ENCODE measurements around the gene SAMSN1.
"Not testable (repeated sequence)": the region's sequence is repeated elsewhere in the genome, so short reads cannot be mapped to it uniquely, and the experiment has no call there.

The SAMSN1 gene

GRCh38 chr21:14513804-14514203 lies 32.3 kb downstream of the SAMSN1 start:
- no peak for DNase-seq (ENCODE audit: low read depth)
- H3K4me3 ChIP-seq (ENCODE audit: low read depth, low read length): no peak overlapping the region
- TF ChIP-seq MAX (IDR thresholded peaks at IDR 0.05; ENCODE audit: low read depth, low read length) (no peak), MYC (IDR thresholded peaks at IDR 0.05; ENCODE audit: low read depth, low read length) (no peak), POLR2A (IDR thresholded peaks at IDR 0.05; ENCODE audit: extremely low read depth, insufficient read length) (no peak)
- TF ChIP-seq, protein P1, sequence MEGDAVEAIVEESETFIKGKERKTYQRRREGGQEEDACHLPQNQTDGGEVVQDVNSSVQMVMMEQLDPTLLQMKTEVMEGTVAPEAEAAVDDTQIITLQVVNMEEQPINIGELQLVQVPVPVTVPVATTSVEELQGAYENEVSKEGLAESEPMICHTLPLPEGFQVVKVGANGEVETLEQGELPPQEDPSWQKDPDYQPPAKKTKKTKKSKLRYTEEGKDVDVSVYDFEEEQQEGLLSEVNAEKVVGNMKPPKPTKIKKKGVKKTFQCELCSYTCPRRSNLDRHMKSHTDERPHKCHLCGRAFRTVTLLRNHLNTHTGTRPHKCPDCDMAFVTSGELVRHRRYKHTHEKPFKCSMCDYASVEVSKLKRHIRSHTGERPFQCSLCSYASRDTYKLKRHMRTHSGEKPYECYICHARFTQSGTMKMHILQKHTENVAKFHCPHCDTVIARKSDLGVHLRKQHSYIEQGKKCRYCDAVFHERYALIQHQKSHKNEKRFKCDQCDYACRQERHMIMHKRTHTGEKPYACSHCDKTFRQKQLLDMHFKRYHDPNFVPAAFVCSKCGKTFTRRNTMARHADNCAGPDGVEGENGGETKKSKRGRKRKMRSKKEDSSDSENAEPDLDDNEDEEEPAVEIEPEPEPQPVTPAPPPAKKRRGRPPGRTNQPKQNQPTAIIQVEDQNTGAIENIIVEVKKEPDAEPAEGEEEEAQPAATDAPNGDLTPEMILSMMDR (IDR thresholded peaks at IDR 0.05; ENCODE audit: low read depth, low read length): no peak

- not testable (repeated sequence) for H3K4me3 ChIP-seq (ENCODE audit: low read depth, low read length); DNase-seq (ENCODE audit: low read depth)
Measured at GRCh38 chr21:14506859-14507457, 39.2 kb downstream of the SAMSN1 start.

DNA sequence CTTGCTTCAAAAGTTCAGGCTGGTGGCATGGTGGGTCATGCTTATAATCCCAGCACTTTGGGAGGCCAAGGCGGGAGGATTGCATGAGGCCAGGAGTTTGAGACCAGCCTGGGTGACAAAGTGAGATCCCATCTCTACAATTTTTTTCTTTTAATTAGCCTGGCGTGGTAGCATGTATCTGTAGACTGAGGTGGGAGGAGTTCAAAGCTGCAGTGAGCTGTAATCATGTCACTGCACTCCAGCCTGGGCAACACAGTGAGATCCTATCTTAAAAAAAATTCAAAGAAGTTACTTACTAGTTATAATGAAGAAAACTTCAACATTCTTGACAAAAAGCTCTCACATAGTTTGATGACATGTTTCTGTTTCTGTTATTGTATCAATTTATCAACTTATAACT lies 45.2 kb downstream of the SAMSN1 start:
- no peak for DNase-seq (ENCODE audit: low read depth)
- H3K4me3 ChIP-seq (ENCODE audit: low read depth, low read length): no peak overlapping the region
- TF ChIP-seq MYC (IDR thresholded peaks at IDR 0.05; ENCODE audit: low read depth, low read length) (no peak), POLR2A (IDR thresholded peaks at IDR 0.05; ENCODE audit: extremely low read depth, insufficient read length) (no peak), MAX (IDR thresholded peaks at IDR 0.05; ENCODE audit: low read depth, low read length) (no peak)
- TF ChIP-seq, protein P1 (IDR thresholded peaks at IDR 0.05; ENCODE audit: low read depth, low read length): no peak

DNA sequence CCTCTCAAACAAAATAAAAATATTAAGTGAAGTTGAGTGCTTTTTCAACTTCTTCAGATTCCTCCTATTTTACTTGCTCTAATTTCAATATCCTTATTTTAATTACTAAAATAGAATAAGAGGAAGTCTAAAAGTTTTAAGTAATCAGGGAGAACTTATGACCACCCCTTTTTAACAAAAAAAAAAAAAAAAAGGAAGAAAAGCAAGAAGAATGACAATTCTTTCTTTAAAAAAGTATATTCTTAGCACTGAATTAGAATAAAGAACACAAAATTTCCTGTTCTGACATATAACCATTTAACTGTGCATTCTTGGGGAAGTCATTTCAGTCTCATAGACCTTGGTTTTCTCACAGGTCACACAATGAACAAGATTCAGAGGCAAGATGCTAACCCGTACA lies 46.8 kb downstream of the SAMSN1 start:
- H3K4me3 ChIP-seq (ENCODE audit: low read depth, low read length): no peak overlapping the region
- TF ChIP-seq MAX (IDR thresholded peaks at IDR 0.05; ENCODE audit: low read depth, low read length) (no peak), POLR2A (IDR thresholded peaks at IDR 0.05; ENCODE audit: extremely low read depth, insufficient read length) (no peak), MYC (IDR thresholded peaks at IDR 0.05; ENCODE audit: low read depth, low read length) (no peak)
- TF ChIP-seq, protein P1 (IDR thresholded peaks at IDR 0.05; ENCODE audit: low read depth, low read length): no peak
- no peak for DNase-seq (ENCODE audit: low read depth)

GRCh38 chr21:14497825-14498224 lies 48.3 kb downstream of the SAMSN1 start:
- TF ChIP-seq MYC (IDR thresholded peaks at IDR 0.05; ENCODE audit: low read depth, low read length): no peak
- TF ChIP-seq POLR2A (IDR thresholded peaks at IDR 0.05; ENCODE audit: extremely low read depth, insufficient read length): no peak
- TF ChIP-seq, protein P1 (IDR thresholded peaks at IDR 0.05; ENCODE audit: low read depth, low read length): no peak
- TF ChIP-seq MAX (IDR thresholded peaks at IDR 0.05; ENCODE audit: low read depth, low read length): no peak
- no peak for DNase-seq (ENCODE audit: low read depth)
- H3K4me3 ChIP-seq (ENCODE audit: low read depth, low read length): no peak overlapping the region

- TF ChIP-seq POLR2A (IDR thresholded peaks at IDR 0.05; ENCODE audit: extremely low read depth, insufficient read length): no peak
- TF ChIP-seq MAX (IDR thresholded peaks at IDR 0.05; ENCODE audit: low read depth, low read length): no peak
- TF ChIP-seq MYC (IDR thresholded peaks at IDR 0.05; ENCODE audit: low read depth, low read length): no peak
- TF ChIP-seq, protein P1 (IDR thresholded peaks at IDR 0.05; ENCODE audit: low read depth, low read length): no peak
- no peak for DNase-seq (ENCODE audit: low read depth)
Measured at GRCh38 chr21:14495075-14495474, 51.0 kb downstream of the SAMSN1 start.

DNA sequence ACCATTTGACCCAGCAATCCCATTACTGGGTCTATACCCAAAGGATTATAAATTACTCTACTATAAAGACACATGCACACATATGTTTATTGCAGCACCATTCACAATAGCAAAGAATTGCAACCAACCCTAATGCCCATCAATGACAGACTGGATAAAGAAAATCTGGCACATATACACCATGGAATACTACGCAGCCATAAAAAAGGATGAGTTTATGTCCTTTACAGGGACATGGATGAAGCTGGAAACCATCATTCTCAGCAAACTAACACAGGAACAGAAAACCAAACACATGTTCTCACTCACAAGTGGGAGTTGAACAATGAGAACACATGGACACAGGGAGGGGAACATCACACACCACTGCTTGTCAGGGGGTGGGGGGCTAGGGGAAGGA lies 51.9 kb downstream of the SAMSN1 start:
- H3K4me3 ChIP-seq (ENCODE audit: low read depth, low read length); DNase-seq (ENCODE audit: low read depth): not testable (repeated sequence)

More at GRCh38 chr21:14495075-14495474, 51.0 kb downstream of the SAMSN1 start:
- no peak overlapping the region for H3K4me3 ChIP-seq (ENCODE audit: low read depth, low read length)

Data from NB4 (cell line).